GM19452 (cell line): Measurements from ENCODE around the gene PGLYRP1.

Source experiments
- ATAC-seq: cut with Tn5 transposase; IDR thresholded peaks from one replicate; pipeline ENCODE4 v1.9.1; 2021; ENCODE audit not compliant: unreplicated experiment

The PGLYRP1 gene

GRCh38 chr19:45972081-45972946 lies 50.5 kb downstream of the PGLYRP1 start:
- no peak for ATAC-seq

- ATAC-seq: no peak
Measured at GRCh38 chr19:45971260-45971902, 51.5 kb downstream of the PGLYRP1 start.

GRCh38 chr19:45969676-45970075 lies 53.2 kb downstream of the PGLYRP1 start:
- no peak for ATAC-seq
